Coronary artery (tissue), 2 donors: ENCODE results near the gene IFNL2.
"Not testable (repeated sequence)": the region's sequence is repeated elsewhere in the genome, so short reads cannot be mapped to it uniquely, and the experiment has no call there.

Experiments used
- DNase-seq: peaks from one replicate; pipeline ENCODE4 v3.0.0-alpha.2; 2017; ENCODE audit warnings: low spot score
- H3K27ac ChIP-seq, 2 donors: fragments of 200-600 bp; sonication (generic); one replicate each; pipeline ENCODE4 v1.5.1; 2016 to 2019
- H3K4me3 ChIP-seq: fragments of 200-600 bp; sonication (generic); 2 replicates; pipeline ENCODE4 v1.5.1; 2016; ENCODE audit warnings: mild to moderate bottlenecking, moderate library complexity
- TF ChIP-seq, protein P1 (sequence below): fragments of 200-600 bp; sonication (generic); IDR thresholded peaks from one replicate; pipeline ENCODE4 v1.5.1; 2019; ENCODE audit warnings: antibody characterized with exemption

Gene IFNL2

DNA sequence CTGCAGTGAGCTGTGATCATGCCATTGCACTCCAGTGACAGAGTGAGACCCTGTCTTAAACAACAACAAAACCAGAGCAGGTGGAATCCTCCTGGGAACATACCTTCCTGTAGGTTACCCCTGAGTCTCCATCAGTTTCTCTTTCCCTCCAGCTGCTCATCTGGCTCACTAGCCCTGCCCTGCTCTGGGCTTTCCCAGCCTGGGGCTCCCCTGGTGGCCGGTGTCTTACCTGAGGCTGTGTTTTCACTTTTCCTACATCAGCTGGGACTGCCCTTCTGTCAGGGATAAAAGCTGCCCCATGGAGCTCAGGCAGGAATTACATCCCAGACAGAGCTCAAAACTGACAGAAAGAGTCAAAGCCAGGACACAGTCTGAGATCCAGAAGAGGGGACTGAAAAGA, at the start of gene IFNL2:
TSS of gene IFNL2 (plus strand) at position 312 of the 400 bp plus-strand sequence. CDS start 173 bp downstream, outside the sequence.
- H3K27ac ChIP-seq, DNase-seq, H3K4me3 ChIP-seq: not testable (repeated sequence)

DNA sequence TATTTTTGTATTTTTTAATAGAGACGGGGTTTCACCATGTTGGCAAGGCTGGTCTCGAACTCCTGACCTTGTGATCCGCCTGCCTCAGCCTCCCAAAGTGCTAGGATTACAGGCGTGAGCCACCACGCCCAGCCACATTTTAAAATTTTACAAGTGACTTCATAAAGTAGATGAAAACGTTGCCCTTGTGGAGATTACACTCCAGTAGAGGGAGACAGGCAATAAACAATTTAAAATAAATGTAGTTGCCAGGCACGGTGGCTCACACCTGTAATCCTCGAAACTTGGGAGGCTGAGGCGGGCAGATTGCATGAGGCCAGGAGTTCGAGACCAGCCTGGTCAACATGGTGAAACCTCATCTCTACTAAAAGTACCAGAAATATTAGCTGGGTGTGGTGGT, 49.1 kb upstream of the IFNL2 start:
- DNase-seq, H3K27ac ChIP-seq, H3K4me3 ChIP-seq: not testable (repeated sequence)

DNA sequence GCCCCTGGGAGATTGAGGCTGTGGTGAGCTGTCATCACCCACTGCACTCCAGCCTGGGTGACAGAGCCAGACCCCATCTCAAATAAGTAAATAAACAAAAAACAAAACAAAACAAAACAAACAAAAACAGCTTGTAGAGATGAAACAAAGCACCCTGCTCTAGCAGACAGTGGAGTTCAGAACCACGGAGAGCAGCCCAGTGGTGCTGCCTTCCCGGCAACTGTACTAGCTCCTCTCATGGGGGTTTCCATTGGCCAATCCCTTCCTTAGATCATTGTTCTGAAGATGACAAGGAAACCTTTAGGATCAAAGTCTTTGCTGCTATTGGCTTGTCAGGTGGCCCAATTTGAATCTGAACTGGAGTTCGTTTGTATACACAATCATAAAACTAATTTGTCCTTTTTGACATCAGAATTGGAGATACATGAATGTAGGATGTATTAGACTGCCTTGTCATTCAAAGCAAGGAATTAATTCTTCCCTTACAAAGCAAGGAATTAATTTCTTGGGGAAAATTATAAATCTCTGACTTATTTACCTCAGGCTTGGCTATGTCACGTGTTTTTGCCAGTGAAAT, 44.4 kb upstream of the IFNL2 start:
- H3K27ac ChIP-seq, result no peak overlapping the region
- no peak overlapping the region for H3K4me3 ChIP-seq
- DNase-seq, result no peak
- TF ChIP-seq, protein P1, sequence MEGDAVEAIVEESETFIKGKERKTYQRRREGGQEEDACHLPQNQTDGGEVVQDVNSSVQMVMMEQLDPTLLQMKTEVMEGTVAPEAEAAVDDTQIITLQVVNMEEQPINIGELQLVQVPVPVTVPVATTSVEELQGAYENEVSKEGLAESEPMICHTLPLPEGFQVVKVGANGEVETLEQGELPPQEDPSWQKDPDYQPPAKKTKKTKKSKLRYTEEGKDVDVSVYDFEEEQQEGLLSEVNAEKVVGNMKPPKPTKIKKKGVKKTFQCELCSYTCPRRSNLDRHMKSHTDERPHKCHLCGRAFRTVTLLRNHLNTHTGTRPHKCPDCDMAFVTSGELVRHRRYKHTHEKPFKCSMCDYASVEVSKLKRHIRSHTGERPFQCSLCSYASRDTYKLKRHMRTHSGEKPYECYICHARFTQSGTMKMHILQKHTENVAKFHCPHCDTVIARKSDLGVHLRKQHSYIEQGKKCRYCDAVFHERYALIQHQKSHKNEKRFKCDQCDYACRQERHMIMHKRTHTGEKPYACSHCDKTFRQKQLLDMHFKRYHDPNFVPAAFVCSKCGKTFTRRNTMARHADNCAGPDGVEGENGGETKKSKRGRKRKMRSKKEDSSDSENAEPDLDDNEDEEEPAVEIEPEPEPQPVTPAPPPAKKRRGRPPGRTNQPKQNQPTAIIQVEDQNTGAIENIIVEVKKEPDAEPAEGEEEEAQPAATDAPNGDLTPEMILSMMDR, result no peak

DNA sequence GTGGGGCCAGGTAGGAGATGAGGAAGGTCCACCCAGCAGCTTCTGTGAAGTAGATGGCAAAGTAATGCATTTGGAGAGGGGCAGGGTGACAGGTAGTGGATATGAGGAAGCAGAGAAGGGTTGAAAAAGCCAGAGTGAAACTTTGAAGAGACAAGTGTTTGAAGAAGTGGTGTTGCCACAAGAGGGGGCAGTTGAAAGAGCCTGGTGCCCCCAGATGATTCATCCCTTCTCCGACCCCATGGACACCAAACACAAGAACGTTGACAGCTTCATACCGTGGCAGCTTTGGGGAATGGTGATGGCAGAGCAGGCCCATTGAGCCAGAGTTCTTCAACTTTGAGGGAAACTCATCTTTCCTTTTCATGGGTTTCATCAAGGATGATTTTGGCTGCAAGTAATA, 43.3 kb upstream of the IFNL2 start:
- TF ChIP-seq, protein P1, result no peak
- Histone ChIP-seq H3K4me3 (no peak overlapping the region), H3K27ac (no peak overlapping the region)
- DNase-seq, result no peak

DNA sequence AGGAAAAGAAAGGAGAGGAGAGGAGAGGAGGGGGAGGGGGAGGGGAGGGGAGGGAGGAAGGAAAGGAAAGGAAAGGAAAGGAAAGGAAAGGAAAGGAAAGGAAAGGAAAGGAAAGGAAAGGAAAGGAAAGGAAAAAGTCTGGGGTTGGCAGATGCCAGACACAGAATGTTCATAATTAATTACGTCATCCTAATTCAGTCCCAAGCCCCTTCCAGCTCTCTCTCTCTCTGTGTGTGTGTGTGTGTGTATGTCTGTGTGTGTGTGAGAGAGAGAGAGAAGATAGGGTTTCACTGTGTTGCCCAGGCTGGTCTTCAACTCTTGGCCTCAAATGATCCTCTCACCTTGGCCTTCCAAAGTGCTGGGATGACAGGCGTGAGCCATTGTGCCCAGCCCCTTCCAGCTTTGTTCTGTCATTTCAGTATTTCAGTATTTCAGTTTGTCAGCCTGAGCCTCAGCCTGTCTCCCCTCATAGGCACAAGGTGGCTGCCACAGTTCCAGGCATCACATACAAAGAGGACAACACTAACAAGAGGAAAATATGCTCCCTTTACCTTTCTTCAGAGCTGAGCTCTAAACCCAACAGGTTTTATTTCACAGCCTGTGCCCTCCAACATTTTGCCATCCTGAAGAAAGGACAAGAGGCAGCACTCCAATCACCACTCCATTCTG, 38.0 kb upstream of the IFNL2 start:
- no peak for DNase-seq
- no peak overlapping the region for H3K27ac ChIP-seq
- H3K4me3 ChIP-seq, result no peak overlapping the region
- TF ChIP-seq, protein P1, result no peak

DNA sequence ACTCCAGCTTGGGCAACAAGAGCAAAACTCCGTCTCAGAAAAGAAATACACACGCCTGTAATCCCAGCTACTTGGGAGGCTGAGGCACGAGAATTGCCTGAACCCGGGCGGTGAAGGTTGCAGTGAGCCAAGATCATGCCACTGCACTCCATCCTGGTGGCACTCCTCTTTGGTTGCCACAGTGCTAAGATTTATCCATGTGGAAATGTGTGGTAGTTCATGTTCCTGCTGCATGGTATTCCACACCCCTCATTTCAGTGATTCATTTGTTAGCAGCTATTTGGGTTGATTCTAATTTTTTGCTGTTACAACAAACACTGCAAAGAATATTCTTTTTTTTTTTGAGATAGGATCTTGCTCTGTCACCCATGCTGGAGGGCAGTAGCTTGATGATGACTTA, 35.5 kb upstream of the IFNL2 start:
- no peak for DNase-seq
- Histone ChIP-seq H3K4me3 (no peak overlapping the region), H3K27ac (no peak overlapping the region)
- TF ChIP-seq, protein P1, result no peak

DNA sequence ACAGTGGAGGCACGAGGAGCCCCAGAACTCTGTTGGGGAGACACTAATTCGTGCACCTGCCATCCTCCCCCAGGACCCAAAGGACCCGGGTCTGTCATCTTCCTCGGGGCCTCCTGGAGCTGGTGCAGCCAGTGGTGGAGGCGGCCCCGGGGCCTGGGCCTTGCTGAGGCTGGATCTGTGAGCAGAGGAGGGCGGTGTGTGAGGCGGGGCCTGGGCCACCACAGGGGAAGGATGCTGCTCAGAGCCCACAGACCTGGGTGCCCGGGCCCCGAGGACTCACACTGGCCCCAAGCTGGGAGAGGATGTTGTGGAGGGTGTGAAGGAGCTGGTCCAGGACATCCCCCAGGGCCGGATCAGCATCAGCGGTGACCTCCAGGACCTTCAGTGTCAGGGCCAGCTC, 31.7 kb upstream of the IFNL2 start:
- no peak overlapping the region for H3K27ac ChIP-seq
- TF ChIP-seq, protein P1, result no peak
- DNase-seq, result no peak

More for the DNA sequence above, 31.7 kb upstream of the IFNL2 start:
- no peak overlapping the region for H3K4me3 ChIP-seq
